HG03025 (cell line): ENCODE measurements around the gene SLC9B2.

ENCODE experiments used
- ATAC-seq: cut with Tn5 transposase; IDR thresholded peaks from one replicate; pipeline ENCODE4 v1.9.1; 2021; ENCODE audit warnings: mild to moderate bottlenecking, moderate library complexity; ENCODE audit not compliant: unreplicated experiment, low FRiP score

Gene SLC9B2

GRCh38 chr4:103079621-103080020, 3.1 kb upstream of the SLC9B2 start:
- ATAC-seq: no peak

GRCh38 chr4:103075894-103076746, 441 bp downstream of the SLC9B2 start:
- peak; percentile 50 for ATAC-seq

- ATAC-seq: no peak
Observed at GRCh38 chr4:103075435-103075893, 1.1 kb downstream of the SLC9B2 start.

- no peak for ATAC-seq
Observed at GRCh38 chr4:103074744-103075434, 1.7 kb downstream of the SLC9B2 start.

- ATAC-seq: no peak
Observed at GRCh38 chr4:103073792-103074438, 2.6 kb downstream of the SLC9B2 start.

GRCh38 chr4:103067841-103068547, 8.6 kb downstream of the SLC9B2 start:
- ATAC-seq: no peak

- no peak for ATAC-seq
Observed at GRCh38 chr4:103060453-103061148, 16.0 kb downstream of the SLC9B2 start.

GRCh38 chr4:103054030-103054429, 22.5 kb downstream of the SLC9B2 start:
- ATAC-seq: no peak

GRCh38 chr4:103052779-103053178, 23.8 kb downstream of the SLC9B2 start:
- no peak for ATAC-seq

GRCh38 chr4:103052145-103052544, 24.4 kb downstream of the SLC9B2 start:
- no peak for ATAC-seq

GRCh38 chr4:103050736-103051436, 25.7 kb downstream of the SLC9B2 start:
- no peak for ATAC-seq

GRCh38 chr4:103046416-103047290, 29.9 kb downstream of the SLC9B2 start:
- ATAC-seq: peak; percentile 89

GRCh38 chr4:103044183-103044582, 32.4 kb downstream of the SLC9B2 start:
- ATAC-seq: no peak

GRCh38 chr4:103036169-103036568, 40.4 kb downstream of the SLC9B2 start:
- no peak for ATAC-seq

GRCh38 chr4:103032574-103032973, 44.0 kb downstream of the SLC9B2 start:
- ATAC-seq: no peak

GRCh38 chr4:103030791-103031190, 45.8 kb downstream of the SLC9B2 start:
- no peak for ATAC-seq

GRCh38 chr4:103029300-103029699, 47.3 kb downstream of the SLC9B2 start:
- no peak for ATAC-seq

- ATAC-seq: no peak
Observed at GRCh38 chr4:103026868-103027267, 49.7 kb downstream of the SLC9B2 start.
